SHP77 (cell line): ENCODE data around the gene RAB36.
"Not testable (repeated sequence)": the region's sequence is repeated elsewhere in the genome, so short reads cannot be mapped to it uniquely, and the experiment has no call there.

ENCODE experiments used
- DNase-seq, 2 experiments: peaks; one replicate each; lab custom pipeline; 2025; lab: John Stamatoyannopoulos, UW

RAB36 gene

DNA sequence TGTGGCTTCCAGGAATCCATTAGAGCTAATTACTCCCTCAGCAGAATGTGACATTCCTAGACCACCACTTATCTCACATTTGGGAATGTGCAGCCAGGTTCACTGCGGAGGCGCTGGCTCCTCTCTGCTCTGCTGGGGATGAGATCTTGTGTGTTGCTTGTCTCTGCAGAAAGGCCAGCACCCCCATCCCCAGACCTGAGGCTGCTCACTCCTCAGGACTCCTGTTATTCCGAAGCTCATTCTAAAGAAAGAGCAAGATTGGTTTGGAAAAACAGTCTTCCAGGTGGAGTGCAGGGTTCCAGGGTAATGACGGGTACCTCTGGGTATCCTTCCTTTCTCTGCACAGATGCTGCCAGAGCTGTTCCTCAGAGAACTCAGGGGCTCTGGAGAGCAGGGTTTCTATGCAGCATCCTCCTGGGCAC, 24.3 kb upstream of the RAB36 start:
- no peak for DNase-seq

DNA sequence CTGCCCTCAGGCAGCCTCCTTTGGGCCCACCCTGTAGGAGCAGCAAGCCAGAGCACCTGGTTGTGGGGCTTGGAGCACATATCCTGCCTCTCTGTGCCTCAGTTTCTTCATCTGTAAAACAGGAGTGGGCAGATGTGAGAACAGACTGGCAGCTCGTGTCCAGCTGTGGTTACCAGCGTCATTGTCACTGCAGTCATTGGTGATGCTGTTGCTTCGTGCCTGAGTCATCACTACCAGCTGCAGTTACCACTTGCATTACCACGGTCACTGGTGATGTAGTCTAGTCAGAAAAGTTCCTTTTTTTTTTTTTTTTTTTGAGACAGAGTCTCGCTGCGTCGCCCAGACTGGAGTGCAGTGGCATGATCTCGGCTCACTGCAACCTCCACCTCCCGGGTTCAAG, 23.9 kb upstream of the RAB36 start:
- DNase-seq, result no peak

DNA sequence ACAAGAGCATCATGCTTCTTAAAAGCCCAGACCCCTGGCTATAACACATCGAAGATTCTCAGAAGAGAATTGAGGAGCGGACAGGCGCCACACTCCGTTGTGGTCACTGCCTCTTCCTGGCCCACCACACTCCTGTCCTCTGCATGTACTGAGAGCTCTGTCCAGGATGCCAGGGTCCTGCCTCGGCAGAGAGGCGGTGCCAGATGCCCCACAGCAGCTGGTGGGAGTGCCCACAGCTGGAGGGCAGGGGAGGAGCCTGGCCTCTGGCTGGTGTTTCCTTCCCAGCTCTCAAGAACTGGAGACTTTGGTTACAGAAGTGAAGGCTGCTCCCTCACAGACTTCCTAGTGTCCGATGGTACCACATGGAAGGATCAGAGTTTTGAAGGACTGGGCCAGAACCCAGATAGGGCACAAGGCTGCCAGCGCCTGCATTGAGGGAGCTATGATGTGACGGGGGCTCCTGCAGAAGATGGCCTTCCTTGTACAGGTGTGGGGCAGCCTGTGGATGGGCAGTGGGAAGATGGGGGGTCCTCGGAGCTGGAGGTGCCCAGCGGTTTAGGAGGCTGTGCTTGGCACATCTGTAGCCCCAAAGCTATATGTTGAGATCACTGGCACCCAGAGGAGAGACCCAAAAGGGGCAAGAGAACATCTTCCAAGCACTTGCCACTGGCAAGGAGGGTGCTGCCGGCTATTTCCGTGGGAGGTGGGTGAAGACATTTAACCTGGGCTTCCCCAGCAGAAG, 22.9 kb upstream of the RAB36 start:
- DNase-seq, result no peak

DNA sequence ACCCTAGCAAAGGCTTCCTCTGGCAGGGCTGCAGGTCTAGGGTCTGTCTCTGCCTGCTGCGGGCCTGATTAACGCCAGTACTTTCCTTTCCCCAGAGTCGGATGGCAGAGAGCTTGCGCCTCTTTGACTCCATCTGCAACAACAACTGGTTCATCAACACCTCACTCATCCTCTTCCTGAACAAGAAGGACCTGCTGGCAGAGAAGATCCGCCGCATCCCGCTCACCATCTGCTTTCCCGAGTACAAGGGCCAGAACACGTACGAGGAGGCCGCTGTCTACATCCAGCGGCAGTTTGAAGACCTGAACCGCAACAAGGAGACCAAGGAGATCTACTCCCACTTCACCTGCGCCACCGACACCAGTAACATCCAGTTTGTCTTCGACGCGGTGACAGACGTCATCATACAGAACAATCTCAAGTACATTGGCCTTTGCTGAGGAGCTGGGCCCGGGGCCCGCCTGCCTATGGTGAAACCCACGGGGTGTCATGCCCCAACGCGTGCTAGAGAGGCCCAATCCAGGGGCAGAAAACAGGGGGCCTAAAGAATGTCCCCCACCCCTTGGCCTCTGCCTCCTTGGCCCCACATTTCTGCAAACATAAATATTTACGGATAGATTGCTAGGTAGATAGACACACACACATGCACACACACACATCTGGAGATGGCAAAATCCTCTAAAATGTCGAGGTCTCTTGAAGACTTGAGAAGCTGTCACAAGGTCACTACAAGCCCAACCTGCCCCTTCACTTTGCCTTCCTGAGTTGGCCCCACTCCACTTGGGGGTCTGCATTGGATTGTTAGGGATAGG, 22.1 kb upstream of the RAB36 start:
- DNase-seq, result no peak

DNA sequence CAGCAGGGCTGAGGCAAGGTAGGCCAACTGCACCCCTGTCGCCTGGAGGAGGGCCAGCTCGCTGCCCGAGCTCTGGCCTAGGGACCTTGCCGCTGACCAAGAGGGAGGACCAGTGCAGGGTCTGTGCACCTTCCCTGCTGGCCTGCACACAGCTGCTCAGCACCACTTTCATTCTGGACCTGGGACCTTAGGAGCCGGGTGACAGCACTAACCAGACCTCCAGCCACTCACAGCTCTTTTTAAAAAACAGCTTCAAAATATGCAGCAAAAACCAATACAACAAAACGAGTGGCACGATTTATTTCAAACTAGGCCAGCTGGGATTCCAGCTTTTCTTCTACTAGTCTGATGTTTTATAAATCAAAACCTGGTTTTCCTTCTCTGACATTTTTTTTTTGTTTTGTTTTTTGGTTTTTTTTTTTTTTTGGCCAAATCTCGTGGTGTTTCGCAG, 21.4 kb upstream of the RAB36 start:
- no peak for DNase-seq

DNA sequence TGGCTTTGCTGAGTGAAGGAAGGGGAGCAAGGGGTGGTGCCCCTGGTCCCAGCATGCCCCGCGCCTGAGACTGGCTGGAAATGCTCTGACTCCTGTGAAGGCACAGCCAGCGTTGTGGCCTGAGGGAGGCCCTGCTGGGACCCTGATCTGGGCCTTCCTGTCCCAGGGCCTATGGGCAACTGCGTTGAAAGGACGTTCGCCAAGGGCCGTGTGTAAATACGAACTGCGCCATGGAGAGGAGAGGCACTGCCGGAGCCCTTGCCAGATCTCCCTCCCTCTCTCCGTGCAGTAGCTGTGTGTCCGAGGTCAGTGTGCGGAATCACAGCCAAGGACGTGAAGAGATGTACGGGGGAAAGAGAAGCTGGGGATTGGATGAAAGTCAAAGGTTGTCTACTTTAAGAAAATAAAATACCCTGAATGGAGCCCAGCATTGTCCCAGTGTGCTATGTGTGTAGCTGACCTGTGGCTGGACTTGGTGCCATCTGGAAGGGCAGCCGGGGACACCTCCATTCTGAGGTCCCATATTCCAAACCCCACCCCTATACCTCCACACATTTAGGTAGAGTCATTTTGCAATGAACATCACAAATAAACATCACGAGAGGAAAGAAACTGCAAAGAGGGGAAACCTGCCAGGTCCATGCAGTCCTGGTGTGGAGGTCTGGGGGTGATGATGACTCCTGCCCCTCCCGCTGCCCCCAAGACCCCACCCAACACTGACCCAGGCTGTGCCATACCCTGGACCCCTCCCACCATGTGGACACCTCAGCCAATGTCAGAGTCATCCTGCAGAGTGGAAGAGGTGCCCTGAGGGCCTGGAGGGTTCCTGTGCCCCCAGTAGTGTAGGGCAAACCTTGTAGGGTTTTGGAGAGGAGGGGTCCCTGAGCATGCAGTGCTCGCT, 20.4 kb upstream of the RAB36 start:
- DNase-seq, result no peak

DNA sequence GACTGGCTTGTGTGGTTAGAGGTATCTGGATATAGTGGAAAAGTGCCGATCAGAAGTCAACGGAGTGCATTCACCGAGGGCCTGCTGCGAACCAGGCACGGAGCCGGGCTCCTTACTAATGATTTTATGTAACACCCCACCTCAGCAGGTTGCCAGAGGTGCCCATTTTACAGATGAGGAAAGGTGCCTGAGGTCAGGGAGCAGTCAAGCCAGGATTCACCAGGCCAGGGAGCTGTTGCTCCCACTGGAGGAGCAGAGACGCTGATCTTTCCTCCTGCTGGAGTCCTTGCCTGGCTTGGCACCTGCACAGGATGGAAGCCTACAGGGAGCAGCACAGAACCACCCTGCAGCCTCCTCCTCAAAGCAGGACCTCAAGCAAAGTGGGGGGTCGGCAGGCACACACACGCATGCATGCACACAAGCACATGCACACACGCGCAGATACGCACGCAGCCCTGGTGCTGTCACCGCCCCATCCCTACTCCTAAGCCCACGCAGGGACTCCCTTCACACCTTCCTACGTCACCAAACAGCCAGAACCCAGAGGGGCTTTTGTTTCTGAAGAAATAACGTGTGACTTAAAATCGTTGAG, 19.7 kb upstream of the RAB36 start:
- DNase-seq, result no peak

DNA sequence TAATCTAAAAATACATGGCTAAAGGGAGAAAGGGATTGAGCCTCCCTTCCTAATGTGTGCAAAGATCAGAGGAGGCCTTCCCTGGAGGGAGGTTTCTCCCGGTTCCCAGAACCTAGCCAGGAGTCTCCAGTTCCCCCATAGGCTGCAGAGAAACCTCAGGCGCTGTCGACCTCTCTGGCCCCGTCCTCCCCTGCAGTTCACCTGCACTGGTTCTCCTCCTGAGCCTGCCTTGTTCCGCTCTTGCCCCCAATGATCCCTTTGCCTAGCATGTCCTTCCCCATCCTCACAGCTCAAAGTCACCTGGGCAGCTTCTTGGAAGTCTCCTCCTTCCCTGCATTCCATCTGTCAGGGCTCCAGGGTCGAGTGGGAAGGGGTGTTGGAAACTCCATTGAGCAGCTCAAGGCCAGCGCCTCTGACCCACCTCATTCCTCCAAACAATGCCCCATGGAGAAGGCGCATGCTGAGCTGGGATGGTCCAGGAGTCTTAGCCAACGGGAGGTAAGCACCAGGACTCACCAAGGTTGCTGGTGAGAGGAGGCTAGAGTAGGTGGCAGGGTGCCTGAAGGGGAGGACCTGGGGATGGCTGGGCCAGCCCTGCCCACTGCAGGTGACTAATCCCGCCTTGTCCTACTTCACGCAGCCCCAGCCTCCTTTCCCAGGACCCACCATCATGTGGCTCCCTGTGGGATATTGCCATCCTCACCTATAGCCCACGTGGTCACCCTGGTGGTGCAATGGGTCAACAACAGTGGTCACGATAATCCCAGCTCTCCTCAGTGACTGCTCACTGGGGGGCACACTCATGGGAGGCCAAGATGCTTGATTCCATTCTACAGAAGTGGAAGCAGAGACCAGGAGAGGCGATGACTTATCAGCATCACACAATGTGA, 18.9 kb upstream of the RAB36 start:
- no peak for DNase-seq

DNA sequence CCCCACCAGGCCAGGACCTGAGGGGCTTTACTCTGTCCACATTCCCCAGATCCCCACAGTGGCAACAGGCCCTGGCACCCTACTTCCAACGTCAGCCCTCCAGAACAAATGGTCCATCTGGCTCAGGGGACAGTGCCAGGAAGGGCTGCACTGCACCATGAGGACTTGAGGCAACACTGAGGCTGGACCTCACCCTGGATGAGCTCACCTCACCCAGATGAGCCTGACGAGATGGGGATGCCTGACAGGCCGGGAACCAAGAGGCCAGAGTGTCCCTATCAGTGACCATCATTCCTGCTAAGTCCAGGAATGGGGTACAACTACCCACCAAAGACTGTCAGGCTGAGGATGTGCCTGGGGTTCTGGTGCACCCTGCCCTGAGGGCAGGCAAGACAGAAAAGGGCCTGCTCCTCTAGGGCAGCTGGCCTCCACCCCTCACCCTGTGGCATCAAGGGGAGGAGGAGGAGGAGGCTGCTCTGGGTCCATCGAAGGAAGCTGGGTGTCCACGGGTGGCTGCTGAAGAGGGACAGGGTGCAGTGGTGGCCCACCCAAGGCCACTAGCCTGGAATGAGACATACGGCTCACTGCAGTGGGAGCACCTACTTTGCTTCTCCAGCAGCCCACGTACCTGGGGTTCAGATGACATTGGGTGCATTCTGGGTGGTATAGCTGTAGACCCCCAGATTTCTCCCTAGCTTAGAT, 18.1 kb upstream of the RAB36 start:
- no peak for DNase-seq

DNA sequence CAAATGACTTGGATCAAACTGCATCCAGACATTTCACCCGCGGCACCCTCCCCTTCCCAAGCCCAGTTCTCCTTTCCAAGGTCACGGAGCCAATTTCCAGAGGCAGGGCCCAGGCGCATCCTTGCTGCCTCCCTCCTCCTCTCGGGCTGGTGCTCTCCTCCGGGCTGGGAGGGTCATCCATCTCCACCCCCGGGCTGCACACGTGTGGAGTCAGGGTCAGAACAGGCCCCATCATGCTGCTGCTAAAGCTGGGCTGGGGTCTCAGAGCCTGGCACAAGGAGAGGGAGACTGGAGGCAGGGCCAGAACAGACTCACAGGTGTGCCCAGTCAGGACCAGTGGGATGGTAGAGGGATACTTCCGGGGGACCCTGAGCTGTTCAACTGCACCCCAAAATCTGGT, 17.5 kb upstream of the RAB36 start:
- no peak for DNase-seq

DNA sequence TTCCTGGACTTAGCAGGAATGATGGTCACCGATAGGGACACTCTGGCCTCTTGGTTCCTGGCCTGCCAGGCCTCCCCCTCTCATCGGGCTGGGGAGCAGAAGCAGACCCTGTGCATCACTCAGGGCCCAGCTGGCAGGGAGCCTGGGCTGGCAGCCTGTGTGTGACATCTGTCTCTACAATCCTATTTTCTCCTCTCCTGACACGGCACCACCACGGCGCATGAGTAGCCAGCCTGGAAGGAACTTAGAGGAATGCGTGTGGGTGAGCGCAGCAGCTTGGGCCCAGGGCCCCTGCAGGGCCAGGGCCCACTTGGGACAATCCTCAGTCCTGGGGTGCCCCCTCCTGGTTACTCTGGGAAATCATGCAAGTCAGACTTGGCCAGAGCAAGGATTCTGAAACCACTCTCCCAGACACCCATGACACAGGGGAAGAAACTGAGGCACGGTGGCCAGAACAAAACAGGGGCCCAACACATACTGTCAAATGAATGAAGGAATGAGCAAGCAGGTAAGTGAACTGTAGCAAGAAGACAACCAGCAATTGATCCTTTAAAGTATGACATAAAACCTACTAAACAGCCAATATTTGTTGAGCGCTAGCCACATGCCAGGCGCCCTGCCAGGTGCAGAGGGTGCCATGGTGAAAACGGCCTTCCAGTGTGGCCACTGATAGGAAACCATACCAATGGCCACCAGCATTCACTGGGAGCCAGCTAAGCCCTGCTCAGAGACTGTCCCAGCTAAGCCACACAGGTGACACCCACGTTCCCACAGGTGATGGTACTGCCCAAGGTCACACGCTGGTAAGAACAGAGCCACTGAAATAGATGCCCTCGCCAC, 16.8 kb upstream of the RAB36 start:
- DNase-seq, result peak; percentile 69 to 71

DNA sequence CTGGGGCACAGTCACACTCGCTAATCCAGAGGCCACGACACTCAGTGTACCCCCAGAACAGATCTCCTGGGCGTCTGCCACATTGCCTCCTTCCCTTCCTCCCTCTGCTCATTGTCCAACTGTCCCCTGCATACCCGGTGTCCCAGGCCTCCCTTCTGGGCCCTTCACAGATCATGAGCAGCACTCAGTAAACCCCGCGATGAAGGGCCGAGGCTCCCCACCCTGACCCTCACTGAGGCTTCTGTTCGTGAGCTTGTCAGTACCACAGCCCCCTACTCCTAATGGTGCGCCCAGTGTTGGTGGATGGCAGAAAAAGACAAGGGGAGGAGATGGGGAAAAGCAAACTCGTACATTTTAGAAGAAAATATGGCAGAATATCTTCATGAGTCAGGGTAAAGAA, 16.1 kb upstream of the RAB36 start:
- DNase-seq, result no peak

DNA sequence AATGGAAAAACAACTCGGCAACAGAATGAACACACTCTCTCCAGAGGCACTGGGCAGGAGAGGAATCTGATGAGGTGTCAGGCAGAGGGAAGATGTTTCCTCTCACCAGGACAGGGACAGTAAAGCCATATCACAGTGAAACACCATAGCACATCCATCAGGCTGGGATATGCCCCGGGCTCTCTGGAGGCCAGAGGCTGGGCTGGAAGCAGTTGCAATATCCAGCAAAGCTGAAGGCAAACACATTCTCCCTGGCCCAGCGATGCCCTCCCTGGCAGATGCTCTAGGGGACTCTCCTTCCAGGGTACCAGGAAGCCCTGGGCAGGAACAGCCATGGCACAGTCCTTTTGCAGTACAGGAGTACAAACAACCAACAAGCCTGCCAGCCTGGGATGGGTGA, 14.6 kb upstream of the RAB36 start:
- no peak for DNase-seq

DNA sequence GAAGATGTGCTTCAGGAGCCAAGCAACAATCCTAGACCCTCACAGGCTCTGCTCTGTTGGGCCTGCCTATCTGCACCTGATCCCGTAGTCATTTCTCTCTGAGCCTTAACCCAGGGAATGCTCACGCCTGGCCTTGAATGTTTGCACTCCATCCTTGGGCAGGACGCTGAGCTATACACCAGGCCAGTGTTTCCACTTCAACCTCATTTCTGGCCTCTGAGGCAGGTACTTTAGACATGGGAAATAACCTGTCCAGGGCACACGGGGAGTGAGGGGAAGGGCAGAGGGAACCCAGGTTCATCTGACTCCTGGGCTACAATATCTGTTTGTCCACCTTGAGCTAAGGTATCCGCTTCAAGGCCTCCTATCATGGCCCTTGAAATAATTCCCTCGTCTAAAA, 13.3 kb upstream of the RAB36 start:
- no peak for DNase-seq

DNA sequence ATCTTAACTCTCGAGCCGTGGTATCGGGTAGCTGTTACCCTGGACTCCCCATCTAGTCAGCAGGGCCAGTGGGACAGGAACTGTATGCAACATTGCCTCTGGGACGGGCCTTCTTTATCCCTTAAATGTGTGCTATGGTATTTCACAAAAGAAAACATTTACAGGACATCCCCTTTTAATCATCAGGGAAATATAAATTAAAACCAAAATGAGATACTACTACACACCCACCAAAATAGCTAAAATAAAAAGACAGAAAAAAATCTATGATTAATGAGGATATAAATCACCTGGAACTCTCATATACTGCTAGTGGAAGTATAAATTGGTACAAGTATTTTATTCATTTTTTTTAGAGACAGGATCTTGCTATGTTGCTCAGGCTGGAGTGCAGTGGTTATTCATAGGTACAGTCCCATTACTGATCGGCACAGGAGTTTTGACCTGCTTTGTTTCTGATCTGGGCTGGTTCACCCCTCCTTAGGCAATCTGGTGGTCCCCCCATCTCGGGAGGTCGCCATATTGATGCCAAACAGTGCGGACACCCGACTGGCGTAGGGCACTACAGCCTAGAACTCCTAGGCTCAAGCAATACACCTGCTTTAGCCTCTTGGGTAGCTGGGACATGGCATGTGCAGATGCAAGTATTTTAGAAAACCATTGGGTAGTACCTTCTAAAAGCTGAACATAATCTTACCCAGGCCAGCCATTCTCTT, 12.7 kb upstream of the RAB36 start:
- DNase-seq, result no peak

DNA sequence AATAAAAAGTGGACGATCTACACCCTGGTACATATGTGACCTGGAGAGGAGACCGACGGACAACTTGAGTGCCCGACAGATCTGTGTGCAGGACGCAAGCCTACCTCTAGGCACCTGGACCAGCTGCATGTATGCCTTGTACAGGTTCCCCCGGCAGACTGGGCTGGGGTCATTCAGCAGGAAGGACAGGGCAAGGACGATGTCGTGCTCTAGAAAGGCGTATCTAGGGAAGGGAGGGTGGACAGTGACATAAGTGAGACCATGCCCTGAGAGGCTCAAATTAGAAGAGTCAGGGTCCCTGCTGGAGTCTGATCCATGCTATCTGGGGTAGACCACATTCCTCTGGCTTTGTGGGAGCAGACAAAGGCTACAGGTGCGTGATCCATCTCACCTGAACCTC, 11.4 kb upstream of the RAB36 start:
- no peak for DNase-seq

DNA sequence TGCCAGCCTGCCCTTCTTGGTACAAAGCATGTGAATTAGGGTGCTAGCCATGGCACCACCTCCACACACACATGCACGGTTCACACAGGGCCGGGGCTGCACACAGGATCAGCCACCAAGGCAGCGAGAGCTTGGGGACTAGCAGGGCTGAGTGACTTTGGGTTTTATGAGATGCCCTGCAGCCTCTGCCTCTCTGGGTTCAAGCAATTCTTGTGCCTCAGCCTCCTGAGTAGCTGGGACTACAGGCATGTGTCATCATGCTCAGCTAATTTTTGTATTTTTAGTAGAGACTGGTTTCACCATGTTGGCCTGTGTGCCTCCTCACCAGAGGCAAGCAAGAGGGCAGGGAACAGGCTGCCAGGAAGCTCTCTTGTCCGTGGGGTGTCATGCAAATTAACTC, 8.3 kb upstream of the RAB36 start:
- DNase-seq, result not testable (repeated sequence)

DNA sequence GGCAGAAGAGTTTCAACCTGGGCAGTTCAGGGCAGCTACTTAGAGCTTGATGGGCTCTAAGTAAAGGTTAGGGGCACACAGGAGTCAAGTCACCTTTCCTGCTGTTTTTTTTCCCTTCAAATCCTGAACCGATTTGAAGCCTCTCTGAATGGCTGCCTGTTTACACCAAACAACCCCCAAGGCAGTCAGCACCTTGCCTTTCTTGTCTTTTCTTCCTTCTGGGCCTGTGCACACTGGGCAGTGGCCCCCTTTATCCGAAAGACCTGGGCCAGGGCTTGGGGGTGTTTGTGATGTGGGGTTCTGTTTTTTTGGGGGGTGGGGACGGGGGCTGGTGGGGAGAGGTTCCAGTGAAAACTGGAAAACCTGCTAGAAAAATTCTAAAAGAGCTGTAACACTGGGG, 7.8 kb upstream of the RAB36 start:
- no peak for DNase-seq
